ENCODE measurements around the gene CRMP1. TPM values are rescaled to one million over a fixed set of nuclear protein-coding genes. Genes with fewer than 3 reads are reported as not detected.

CRMP1 gene
- total RNA-seq, 2 experiments from 2014 or later, result not detected

DNA sequence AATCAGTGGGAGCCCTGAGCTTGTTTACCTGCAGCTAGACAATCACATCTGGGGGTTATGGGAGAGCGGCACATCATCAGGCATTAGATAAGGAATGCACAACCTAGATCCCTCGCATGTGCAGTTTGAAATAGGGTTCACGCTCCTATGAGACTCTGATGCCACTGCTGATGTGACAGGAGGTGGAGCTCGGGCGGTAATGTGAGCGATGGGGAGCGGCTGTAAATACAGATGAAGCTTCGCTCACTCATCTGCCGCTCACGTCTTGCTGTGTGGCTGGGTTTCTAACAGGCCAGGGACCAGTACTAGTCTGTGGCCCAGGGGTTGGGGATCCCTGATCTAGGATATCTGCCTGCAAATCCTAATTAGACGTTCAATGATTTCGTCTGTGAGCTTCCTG, 90.3 kb downstream of the CRMP1 start:
- Mint-ChIP-seq H3K27ac (no peak overlapping the region), H3K36me3 (no peaks in the 10 kb centered on the region), H3K4me1 (ENCODE audit: low read depth) (no peaks in the 10 kb centered on the region), H3K9me3 (no peaks in the 10 kb centered on the region), H3K27me3 (no peaks in the 10 kb centered on the region), H3K4me3 (no peak overlapping the region)
- no peak for DNase-seq
- ChIA-PET POLR2A (no interaction called here), CTCF (interaction anchor here (0.8 to 1.0 kb wide), 2 partner anchors 10 to 17 kb away, joined by 3 read pairs; no protein-coding TSS in a partner anchor)
- intact Hi-C loops (cut with micrococcal nuclease), result no loop called here

DNA sequence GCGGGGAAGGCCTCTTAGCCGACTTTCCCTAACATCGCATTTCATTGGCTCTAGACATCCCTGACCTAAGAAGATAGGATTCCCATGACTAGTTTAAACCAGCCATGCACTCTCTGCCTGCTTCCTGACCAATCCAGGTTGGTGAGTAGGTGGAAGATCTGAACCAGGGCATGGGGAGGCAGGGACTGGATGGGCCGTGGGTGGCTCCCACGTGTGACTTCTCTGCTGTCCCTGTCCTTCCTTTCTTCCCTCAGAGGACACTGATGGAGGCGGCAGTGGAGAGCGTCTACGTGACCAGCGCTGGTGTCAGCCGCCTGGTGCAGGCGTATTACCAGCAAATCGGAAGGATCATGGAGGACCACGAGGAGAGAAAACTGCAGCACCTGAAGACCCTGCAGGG, 91.2 kb downstream of the CRMP1 start:
- Mint-ChIP-seq H3K9me3 (no peaks in the 10 kb centered on the region), H3K36me3 (no peaks in the 10 kb centered on the region), H3K4me1 (ENCODE audit: low read depth) (no peaks in the 10 kb centered on the region), H3K27ac (no peak overlapping the region), H3K27me3 (no peaks in the 10 kb centered on the region), H3K4me3 (no peak overlapping the region)
- ChIA-PET CTCF (interaction anchor here (1.0 kb wide), 1 partner anchor 11 kb away, joined by 3 read pairs; no protein-coding TSS in a partner anchor), POLR2A (no interaction called here)
- DNase-seq, result no peak
- intact Hi-C loops (cut with micrococcal nuclease), result no loop called here

DNA sequence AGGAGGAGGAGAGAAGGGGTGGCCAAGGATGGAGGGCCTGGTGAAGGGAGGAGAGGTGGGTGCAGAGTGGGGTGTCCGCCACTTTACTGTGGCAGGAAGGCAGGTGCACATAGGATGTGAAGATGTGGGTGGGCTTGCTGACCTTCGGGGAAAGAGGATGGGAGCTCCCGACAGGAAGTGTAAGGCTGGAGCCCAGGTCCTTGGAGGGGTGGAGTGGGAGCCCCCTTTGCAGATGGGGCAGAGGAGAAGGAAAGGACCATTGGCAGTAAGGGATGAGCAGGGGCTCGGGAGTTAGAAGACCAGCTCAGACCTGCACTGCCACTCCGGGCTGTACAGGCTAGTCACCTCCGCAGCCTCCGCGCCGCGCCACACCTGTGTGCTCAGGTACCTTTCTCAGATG, 92.4 kb downstream of the CRMP1 start:
- no peak for DNase-seq
- no peak overlapping the region for H3K27ac Mint-ChIP-seq
- CTCF ChIA-PET, result no interaction called here
- no peaks in the 10 kb centered on the region for H3K36me3 Mint-ChIP-seq
- POLR2A ChIA-PET, result no interaction called here
- no peaks in the 10 kb centered on the region for H3K9me3 Mint-ChIP-seq
- no peaks in the 10 kb centered on the region for H3K4me1 Mint-ChIP-seq (ENCODE audit: low read depth)
- H3K27me3 Mint-ChIP-seq, result no peaks in the 10 kb centered on the region
- no peak overlapping the region for H3K4me3 Mint-ChIP-seq
- intact Hi-C loops (cut with micrococcal nuclease), result no loop called here

DNA sequence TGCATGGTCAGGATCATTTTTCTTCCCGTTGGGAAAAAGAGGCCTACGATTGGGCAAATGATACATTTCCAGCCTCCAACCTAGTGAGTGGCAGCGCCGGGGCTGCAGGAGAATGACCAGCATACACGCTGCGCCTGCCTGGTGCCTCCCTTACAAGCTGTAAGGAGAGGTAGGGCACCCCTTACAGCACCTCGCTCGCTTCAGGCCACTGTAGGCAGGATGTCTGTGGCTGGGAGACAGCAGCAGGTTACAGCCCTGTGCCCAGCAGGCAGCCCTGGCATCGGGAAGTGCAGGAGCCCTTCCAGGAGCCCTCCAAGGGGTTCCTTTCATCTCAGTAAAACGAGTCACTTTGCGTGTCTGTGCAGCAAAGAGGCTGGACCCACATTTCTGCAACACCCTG, 93.5 kb downstream of the CRMP1 start:
- H3K4me3 Mint-ChIP-seq, result no peak overlapping the region
- ChIA-PET POLR2A (no interaction called here), CTCF (no interaction called here)
- DNase-seq, result no peak
- no peaks in the 10 kb centered on the region for H3K36me3 Mint-ChIP-seq
- H3K4me1 Mint-ChIP-seq (ENCODE audit: low read depth), result no peaks in the 10 kb centered on the region
- no peak overlapping the region for H3K27ac Mint-ChIP-seq
- intact Hi-C loops (cut with micrococcal nuclease), result no loop called here
- no peaks in the 10 kb centered on the region for H3K9me3 Mint-ChIP-seq
- H3K27me3 Mint-ChIP-seq, result no peaks in the 10 kb centered on the region

DNA sequence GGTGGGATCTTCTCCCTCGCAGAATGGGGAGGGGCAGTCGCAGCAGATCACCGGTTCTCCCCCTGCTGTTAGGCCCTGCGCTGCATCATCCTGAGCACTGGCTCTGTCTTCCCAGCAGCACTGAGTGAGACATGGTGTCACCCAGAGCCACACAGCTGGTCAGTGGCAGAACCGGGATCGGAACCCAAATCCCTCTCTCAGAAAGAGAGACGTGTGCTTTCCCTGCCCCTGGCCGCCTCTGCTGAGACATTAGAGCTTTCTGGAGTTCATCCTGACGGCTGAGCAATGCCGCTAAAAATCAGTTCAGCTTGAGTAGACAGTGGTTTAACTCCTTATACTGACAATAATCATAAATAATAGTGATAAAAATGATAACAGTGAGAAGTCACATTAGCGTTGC, 93.9 kb downstream of the CRMP1 start:
- Mint-ChIP-seq H3K36me3 (no peaks in the 10 kb centered on the region), H3K4me1 (ENCODE audit: low read depth) (no peaks in the 10 kb centered on the region), H3K27me3 (no peaks in the 10 kb centered on the region), H3K4me3 (no peak overlapping the region), H3K9me3 (no peaks in the 10 kb centered on the region), H3K27ac (no peak overlapping the region)
- DNase-seq, result no peak
- intact Hi-C loops (cut with micrococcal nuclease), result no loop called here
- ChIA-PET POLR2A (no interaction called here), CTCF (no interaction called here)

DNA sequence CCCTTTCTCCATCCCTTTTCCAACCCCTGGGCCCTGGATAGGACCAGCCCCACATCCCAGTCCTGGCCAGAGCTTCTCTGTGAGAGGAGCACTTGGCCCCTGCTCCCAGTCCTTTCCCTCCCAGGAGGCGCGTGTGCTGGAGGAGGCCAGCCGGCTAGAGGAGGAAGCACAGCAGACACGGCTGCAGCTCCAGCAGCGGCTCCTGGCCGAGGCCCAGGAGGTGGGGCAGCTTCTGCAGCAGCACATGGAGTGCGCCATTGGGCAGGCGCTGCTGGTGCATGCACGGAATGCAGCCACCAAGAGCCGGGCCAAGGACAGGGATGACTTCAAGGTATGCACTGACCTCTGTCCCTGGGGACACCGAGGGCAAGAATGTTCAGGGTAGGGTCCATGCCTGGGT, 94.4 kb downstream of the CRMP1 start:
- POLR2A ChIA-PET, result no interaction called here
- Mint-ChIP-seq H3K4me1 (ENCODE audit: low read depth) (no peaks in the 10 kb centered on the region), H3K9me3 (no peaks in the 10 kb centered on the region), H3K27me3 (no peaks in the 10 kb centered on the region), H3K27ac (no peak overlapping the region), H3K4me3 (no peak overlapping the region), H3K36me3 (no peaks in the 10 kb centered on the region)
- no peak for DNase-seq
- CTCF ChIA-PET, result no interaction called here
- intact Hi-C loops (cut with micrococcal nuclease), result no loop called here

DNA sequence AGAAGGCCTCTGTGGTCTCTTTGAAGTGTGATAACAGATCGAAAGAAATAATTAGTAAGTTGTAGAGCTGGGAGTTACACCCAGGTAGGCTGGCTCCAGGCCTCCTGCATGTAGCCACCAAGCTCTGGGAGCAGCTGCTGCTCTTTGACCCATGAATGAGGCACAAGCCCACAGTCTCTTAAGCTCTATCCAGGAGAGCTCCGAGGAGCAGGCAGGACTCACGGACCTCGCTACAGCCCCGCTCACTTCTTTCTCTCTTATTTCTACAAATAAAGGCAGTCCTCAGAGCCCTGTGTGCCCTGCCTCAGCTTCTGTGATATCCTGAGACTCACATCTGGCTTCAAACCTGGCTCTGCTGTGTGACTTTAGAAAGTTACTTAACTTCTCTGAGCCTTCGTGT, 95.0 kb downstream of the CRMP1 start:
- ChIA-PET POLR2A (no interaction called here), CTCF (no interaction called here)
- Mint-ChIP-seq H3K4me3 (no peak overlapping the region), H3K27ac (no peak overlapping the region), H3K27me3 (no peaks in the 10 kb centered on the region), H3K4me1 (ENCODE audit: low read depth) (no peaks in the 10 kb centered on the region), H3K9me3 (no peaks in the 10 kb centered on the region), H3K36me3 (no peaks in the 10 kb centered on the region)
- no peak for DNase-seq
- intact Hi-C loops (cut with micrococcal nuclease), result no loop called here

DNA sequence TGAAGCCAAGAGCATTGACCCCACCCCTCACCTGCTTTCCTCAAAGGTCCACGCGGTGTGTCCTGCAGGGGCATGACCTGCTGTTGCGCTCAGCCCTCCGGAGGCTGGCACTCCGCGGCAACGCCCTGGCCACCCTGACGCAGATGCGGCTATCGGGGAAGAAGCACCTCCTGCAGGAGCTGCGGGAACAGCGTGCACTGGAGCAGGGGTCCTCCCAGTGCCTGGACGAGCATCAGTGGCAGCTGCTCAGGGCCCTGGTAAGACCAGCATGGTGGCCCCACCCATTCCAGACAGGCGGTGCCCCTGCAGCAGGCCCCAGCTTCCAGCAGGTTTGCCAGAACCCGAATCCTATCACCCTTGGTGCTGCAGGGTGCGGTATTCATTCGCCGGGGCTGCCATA, 95.9 kb downstream of the CRMP1 start:
- intact Hi-C loops (cut with micrococcal nuclease), result no loop called here
- H3K9me3 Mint-ChIP-seq, result no peaks in the 10 kb centered on the region
- no peaks in the 10 kb centered on the region for H3K27me3 Mint-ChIP-seq
- no peaks in the 10 kb centered on the region for H3K36me3 Mint-ChIP-seq
- no peak overlapping the region for H3K27ac Mint-ChIP-seq
- DNase-seq, result no peak
- H3K4me1 Mint-ChIP-seq (ENCODE audit: low read depth), result no peaks in the 10 kb centered on the region
- POLR2A ChIA-PET, result no interaction called here
- CTCF ChIA-PET, result no interaction called here
- H3K4me3 Mint-ChIP-seq, result no peak overlapping the region

DNA sequence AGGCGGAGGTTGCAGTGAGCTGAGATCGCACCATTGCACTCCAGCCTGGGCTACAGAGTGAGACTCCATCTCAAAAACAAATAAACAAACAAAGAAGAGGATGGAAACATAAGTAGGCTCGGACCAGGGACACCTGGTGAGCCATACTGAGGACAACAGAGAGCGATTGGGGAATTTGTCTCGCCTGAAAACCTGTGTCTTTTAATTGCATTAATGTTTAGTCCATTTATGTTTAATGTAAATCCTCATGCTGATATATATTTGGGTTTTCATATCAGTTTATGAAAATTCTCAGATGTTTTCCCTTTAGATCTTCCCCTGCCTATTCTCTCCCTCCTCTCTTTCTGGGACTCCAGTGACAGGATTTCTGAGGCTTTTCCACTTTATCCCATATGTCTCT, 97.3 kb downstream of the CRMP1 start:
- ChIA-PET POLR2A (no interaction called here), CTCF (no interaction called here)
- Mint-ChIP-seq H3K4me3 (no peak overlapping the region), H3K36me3 (no peaks in the 10 kb centered on the region), H3K9me3 (no peaks in the 10 kb centered on the region), H3K27me3 (no peaks in the 10 kb centered on the region), H3K27ac (no peak overlapping the region), H3K4me1 (ENCODE audit: low read depth) (no peaks in the 10 kb centered on the region)
- intact Hi-C loops (cut with micrococcal nuclease), result no loop called here
- no peak for DNase-seq

DNA sequence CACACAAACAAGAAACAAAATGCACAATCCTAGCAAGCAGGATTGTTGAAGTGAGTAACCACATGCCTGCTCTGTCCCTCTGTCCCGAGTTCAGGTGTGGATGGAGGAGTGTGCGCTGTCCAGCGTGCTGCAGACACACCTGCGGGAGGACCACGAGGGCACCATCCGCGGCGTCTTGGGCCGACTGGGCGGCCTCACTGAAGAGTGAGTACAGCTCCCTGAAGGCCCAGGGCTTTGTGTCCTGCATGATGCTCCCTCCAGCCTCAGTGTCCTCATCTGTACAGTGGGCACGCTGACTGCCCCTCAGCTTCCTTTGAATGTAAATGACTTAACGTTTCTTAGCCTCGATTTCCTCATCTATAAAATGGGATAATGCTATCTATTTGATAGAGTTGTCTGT, 99.4 kb downstream of the CRMP1 start:
- intact Hi-C loops (cut with micrococcal nuclease), result loop anchor here (5.0 kb wide), 2 partner anchors 391 to 796 kb away; no protein-coding TSS in a partner anchor
- no peaks in the 10 kb centered on the region for H3K9me3 Mint-ChIP-seq
- no peak overlapping the region for H3K27ac Mint-ChIP-seq
- no peaks in the 10 kb centered on the region for H3K36me3 Mint-ChIP-seq
- no peaks in the 10 kb centered on the region for H3K4me1 Mint-ChIP-seq (ENCODE audit: low read depth)
- H3K27me3 Mint-ChIP-seq, result no peaks in the 10 kb centered on the region
- ChIA-PET CTCF (no interaction called here), POLR2A (no interaction called here)
- DNase-seq, result no peak
- H3K4me3 Mint-ChIP-seq, result no peak overlapping the region

DNA sequence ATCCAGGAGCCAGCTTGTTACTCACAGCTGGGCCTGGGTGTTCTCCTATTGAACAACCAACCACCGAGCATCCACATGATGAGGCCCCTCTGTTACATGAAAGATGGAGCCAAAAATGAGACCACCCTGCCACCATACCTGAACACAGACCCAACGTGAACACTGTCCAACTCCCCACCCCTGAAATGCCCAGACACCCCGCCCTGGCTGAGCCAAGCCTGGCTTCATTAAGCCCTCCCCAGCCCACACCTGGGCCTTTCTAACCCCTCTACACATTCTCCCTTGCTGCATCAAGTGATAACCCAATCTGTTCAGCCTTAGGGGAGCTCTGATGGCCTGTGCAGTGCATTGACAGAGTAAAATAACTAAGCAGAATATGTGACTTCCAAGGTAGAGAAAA, 101.2 kb downstream of the CRMP1 start:
- no peaks in the 10 kb centered on the region for H3K4me1 Mint-ChIP-seq (ENCODE audit: low read depth)
- no peak for DNase-seq
- H3K9me3 Mint-ChIP-seq, result no peaks in the 10 kb centered on the region
- no peaks in the 10 kb centered on the region for H3K27me3 Mint-ChIP-seq
- intact Hi-C loops (cut with micrococcal nuclease), result loop anchor here (5.0 kb wide), 2 partner anchors 389 to 794 kb away; no protein-coding TSS in a partner anchor
- POLR2A ChIA-PET, result no interaction called here
- CTCF ChIA-PET, result no interaction called here
- no peaks in the 10 kb centered on the region for H3K36me3 Mint-ChIP-seq
- no peak overlapping the region for H3K4me3 Mint-ChIP-seq
- no peak overlapping the region for H3K27ac Mint-ChIP-seq

DNA sequence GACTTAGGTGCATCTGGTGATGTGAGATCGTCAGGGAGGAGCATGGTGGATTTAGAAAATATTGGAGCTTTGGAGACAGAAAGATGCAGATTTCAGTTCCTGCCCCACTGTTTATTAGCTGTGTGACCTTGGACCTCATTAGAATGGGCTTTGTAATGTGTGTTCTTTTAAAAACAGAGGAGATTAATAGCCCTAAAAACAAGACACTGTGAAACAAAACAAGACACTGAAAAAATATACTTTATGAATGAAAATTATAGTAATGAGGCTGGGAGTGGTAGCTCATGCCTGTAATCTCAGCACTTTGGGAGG, 102.4 kb downstream of the CRMP1 start:
- H3K27ac Mint-ChIP-seq, result no peak overlapping the region
- CTCF ChIA-PET, result interaction anchor here (0.8 to 1.0 kb wide), 2 partner anchors 17 to 22 kb away, joined by 3 to 4 read pairs; no protein-coding TSS in a partner anchor
- no peak for DNase-seq
- H3K9me3 Mint-ChIP-seq, result no peaks in the 10 kb centered on the region
- H3K27me3 Mint-ChIP-seq, result no peaks in the 10 kb centered on the region
- no peak overlapping the region for H3K4me3 Mint-ChIP-seq
- intact Hi-C loops (cut with micrococcal nuclease), result loop anchor here (5.0 kb wide), 2 partner anchors 388 to 793 kb away; no protein-coding TSS in a partner anchor
- POLR2A ChIA-PET, result interaction anchor here (0.6 kb wide), 1 partner anchor 1029 kb away, joined by 3 read pairs; no protein-coding TSS in a partner anchor
- no peaks in the 10 kb centered on the region for H3K4me1 Mint-ChIP-seq (ENCODE audit: low read depth)
- no peaks in the 10 kb centered on the region for H3K36me3 Mint-ChIP-seq

DNA sequence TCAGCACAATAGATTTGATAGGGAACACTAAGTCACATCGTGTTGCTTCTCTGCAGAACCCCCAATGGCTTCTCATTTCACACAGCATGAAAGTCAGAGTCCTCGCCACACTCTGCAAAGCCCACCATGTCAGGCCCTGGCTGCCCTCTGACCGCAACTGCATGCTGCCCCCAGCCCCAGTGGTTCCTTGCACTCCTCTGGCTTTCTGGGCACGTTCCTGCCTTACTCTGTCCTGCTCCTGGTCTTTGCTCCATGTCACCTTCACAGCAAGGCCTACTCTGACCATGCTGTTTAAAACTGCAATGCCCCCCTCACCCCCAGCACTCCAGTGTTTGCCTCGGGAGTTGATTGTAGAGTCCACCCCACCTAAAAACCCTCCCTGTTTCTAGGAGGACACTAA, 103.7 kb downstream of the CRMP1 start:
- ChIA-PET POLR2A (no interaction called here), CTCF (no interaction called here)
- no peak overlapping the region for H3K4me3 Mint-ChIP-seq
- H3K27me3 Mint-ChIP-seq, result no peaks in the 10 kb centered on the region
- no peak overlapping the region for H3K27ac Mint-ChIP-seq
- DNase-seq, result no peak
- intact Hi-C loops (cut with micrococcal nuclease), result no loop called here
- no peaks in the 10 kb centered on the region for H3K4me1 Mint-ChIP-seq (ENCODE audit: low read depth)
- H3K36me3 Mint-ChIP-seq, result no peaks in the 10 kb centered on the region
- no peaks in the 10 kb centered on the region for H3K9me3 Mint-ChIP-seq

DNA sequence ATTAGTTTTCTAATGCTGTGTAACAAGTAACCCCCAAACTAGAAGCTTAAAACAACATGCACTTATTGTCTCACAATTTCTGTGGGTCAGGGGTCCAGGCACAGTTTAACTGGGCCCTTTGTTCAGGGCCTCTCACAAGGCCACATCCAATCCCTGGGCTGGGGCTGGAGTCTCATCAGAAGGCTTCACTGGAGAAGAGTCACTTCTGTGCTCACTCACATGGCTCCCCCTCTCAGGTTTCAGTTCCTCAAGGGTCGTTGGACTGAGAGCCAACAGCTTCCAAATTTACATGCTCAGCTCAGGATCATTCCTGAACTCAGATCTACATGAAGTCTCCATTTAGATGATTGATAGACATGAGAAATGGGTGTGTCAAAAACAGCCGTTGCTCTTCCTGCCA, 104.7 kb downstream of the CRMP1 start:
- no peak for DNase-seq
- Mint-ChIP-seq H3K4me1 (ENCODE audit: low read depth) (no peaks in the 10 kb centered on the region), H3K9me3 (no peaks in the 10 kb centered on the region), H3K27me3 (peaks cover under 1% of the 10 kb centered on the region), H3K27ac (no peak overlapping the region), H3K4me3 (no peak overlapping the region), H3K36me3 (no peaks in the 10 kb centered on the region)
- ChIA-PET POLR2A (no interaction called here), CTCF (no interaction called here)
- intact Hi-C loops (cut with micrococcal nuclease), result no loop called here

Measured in activated CD4-positive, alpha-beta memory T cell treated with anti-CD3 and anti-CD28 coated beads for 36 hours (primary cell).